Cardiac muscle cell (in vitro differentiated cells and primary cell): ENCODE measurements around the gene ARID3A. TPM values are rescaled to one million over a fixed set of nuclear protein-coding genes. Genes with fewer than 3 reads are reported as not detected.
A peak's percentile ranks its signal among the peaks of the same experiment; 100 is the strongest.

ENCODE experiments used
- DNase-seq, 2 donors: peaks; one replicate each; pipeline versions ENCODE4 v3.0.0 to v3.0.0-alpha.2; 2010 to 2017; ENCODE audit warnings: low read depth in 1 of 2, low spot score in 1 of 2
- H3K27ac ChIP-seq: fragments of 200-600 bp; sonication (generic); 2 replicates; pipeline ENCODE4 v1.5.1; 2016
- H3K27me3 ChIP-seq: fragments of 200-600 bp; sonication (generic); 2 replicates; pipeline ENCODE4 v1.6.0; 2016; ENCODE audit warnings: control low read depth
- H3K36me3 ChIP-seq: fragments of 200-600 bp; sonication (generic); 2 replicates; pipeline ENCODE4 v1.5.1; 2016; ENCODE audit warnings: control low read depth
- H3K4me1 ChIP-seq: fragments of 200-600 bp; sonication (generic); 2 replicates; pipeline ENCODE4 v1.8.1; 2017; ENCODE audit warnings: low read depth, mild to moderate bottlenecking, mixed run types
- H3K4me3 ChIP-seq: fragments of 200-600 bp; sonication (generic); 2 replicates; pipeline ENCODE4 v1.5.1; 2016; ENCODE audit warnings: mild to moderate bottlenecking
- H3K9me3 ChIP-seq: fragments of 200-600 bp; sonication (generic); 2 replicates; pipeline ENCODE4 v1.5.1; 2017; ENCODE audit warnings: low read depth, mild to moderate bottlenecking, control low read depth
- polyA plus RNA-seq: library from polyadenylated mRNA; unstranded; fragments of >200 nt; fragmentation: Nextera tagmentation; extraction: Ambion mirVana; gene quantifications from 2 replicates; pipeline ENCODE4 v1.2.1, GENCODE V29; 2016
- total RNA-seq: library from RNA; depleted of rRNA; stranded (reverse); fragments of >200 nt; gene quantifications from 2 replicates; pipeline ENCODE4 v1.2.3, GENCODE V29; 2016
- TF ChIP-seq, protein P1 (sequence below): IDR thresholded peaks from 2 replicates; pipeline ENCODE4 v1.5.1; 2012; ENCODE audit warnings: low read depth, mild to moderate bottlenecking, low read length

The ARID3A gene
- total and polyA plus RNA-seq, 2 experiments from 2014 or later = 39.1 to 62.3 TPM

GRCh38 chr19:963486-963951 lies 37.7 kb downstream of the ARID3A start:
- no peak for DNase-seq
- H3K4me3 ChIP-seq = no peak overlapping the region
- H3K9me3 ChIP-seq = no peaks in the 10 kb centered on the region
- peaks cover 13% of the 10 kb centered on the region for H3K4me1 ChIP-seq
- peak overlapping the region; percentile 14 for H3K27ac ChIP-seq
- peaks cover 24% of the 10 kb centered on the region for H3K36me3 ChIP-seq
- no peaks in the 10 kb centered on the region for H3K27me3 ChIP-seq
- TF ChIP-seq, protein P1, sequence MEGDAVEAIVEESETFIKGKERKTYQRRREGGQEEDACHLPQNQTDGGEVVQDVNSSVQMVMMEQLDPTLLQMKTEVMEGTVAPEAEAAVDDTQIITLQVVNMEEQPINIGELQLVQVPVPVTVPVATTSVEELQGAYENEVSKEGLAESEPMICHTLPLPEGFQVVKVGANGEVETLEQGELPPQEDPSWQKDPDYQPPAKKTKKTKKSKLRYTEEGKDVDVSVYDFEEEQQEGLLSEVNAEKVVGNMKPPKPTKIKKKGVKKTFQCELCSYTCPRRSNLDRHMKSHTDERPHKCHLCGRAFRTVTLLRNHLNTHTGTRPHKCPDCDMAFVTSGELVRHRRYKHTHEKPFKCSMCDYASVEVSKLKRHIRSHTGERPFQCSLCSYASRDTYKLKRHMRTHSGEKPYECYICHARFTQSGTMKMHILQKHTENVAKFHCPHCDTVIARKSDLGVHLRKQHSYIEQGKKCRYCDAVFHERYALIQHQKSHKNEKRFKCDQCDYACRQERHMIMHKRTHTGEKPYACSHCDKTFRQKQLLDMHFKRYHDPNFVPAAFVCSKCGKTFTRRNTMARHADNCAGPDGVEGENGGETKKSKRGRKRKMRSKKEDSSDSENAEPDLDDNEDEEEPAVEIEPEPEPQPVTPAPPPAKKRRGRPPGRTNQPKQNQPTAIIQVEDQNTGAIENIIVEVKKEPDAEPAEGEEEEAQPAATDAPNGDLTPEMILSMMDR = no peak

DNA sequence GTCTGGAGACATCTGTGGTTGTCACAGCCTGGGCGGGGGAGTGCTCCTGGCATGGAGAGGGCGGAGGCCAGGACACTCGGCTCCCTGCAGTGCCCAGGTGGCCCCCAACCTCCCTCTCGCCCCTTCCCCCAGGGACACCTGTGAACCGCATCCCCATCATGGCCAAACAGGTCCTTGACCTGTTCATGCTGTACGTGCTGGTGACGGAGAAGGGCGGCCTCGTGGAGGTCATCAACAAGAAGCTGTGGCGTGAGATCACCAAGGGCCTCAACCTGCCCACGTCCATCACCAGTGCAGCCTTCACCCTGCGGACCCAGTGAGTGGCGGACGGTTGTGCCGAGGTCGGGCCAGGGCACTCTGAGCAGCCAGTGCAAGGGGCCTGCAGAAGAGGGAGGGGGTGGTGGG lies 38.3 kb downstream of the ARID3A start:
- TF ChIP-seq, protein P1 = no peak
- Histone ChIP-seq H3K4me1 (peaks cover 13% of the 10 kb centered on the region), H3K4me3 (no peak overlapping the region), H3K27me3 (no peaks in the 10 kb centered on the region), H3K27ac (peak overlapping the region; percentile 14), H3K36me3 (peaks cover 30% of the 10 kb centered on the region), H3K9me3 (no peaks in the 10 kb centered on the region)
- DNase-seq = no peak

DNA sequence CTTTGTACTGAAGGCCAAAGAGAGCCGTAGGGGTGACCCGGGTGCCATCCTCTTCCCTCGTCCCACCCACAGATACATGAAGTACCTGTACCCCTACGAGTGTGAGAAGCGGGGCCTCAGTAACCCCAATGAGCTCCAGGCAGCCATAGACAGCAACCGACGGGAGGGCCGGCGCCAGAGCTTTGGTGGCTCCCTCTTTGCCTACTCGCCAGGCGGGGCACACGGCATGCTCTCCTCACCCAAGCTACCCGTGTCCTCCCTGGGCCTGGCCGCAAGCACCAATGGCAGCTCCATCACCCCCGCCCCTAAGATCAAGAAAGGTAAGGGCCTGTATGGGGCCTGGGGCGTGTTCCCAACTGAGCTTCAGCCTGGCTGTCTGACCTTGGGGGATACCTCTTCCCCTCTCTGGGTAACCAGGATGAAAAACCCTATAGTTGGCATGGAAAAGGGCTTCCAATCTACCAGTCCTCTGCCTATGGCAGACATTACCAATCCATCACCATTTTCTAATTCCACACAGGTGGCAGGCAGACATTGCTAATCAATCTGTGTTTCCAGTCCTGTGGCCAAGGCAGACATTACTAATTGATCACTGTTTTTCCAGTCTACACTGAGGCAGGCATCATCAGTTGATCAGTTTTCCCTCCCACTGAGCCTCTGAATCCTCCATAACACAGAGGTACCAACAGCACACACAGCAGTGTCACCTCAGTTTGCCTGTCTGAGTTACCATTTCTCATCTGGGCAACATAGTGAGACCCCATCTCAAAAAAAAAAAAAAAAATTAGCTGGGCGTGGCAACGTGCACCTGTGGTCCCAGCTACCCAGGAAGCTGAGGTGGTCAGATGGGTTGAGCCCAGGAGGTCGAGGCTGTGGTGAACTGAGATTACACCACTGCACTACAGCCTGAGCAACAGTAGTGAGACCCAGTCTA lies 39.2 kb downstream of the ARID3A start:
- no peak overlapping the region for H3K27ac ChIP-seq
- TF ChIP-seq, protein P1 = no peak
- H3K36me3 ChIP-seq = peaks cover 37% of the 10 kb centered on the region

DNA sequence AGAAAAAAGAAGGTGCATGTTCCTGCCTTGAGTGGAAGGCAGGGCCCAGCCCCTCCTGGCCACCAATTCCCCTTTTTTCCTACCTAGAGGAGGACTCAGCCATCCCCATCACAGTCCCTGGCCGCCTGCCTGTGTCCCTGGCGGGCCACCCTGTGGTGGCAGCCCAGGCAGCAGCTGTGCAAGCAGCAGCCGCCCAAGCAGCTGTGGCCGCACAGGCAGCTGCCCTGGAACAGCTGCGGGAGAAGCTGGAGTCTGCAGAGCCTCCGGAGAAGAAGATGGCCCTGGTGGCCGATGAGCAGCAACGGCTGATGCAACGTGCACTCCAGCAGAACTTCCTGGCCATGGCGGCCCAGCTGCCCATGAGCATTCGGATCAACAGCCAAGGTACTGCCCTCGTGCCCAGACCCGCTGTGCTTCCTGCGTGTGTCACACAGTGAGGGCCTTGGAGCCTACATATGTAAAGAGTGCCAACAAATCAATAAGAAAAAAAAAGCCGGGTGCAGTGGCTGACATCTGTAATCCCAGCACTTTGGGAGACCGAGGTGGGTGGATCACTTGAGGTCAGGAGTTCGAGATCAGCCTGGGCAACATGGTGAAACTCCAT lies 40.8 kb downstream of the ARID3A start:
- Histone ChIP-seq H3K27ac (no peak overlapping the region), H3K27me3 (no peaks in the 10 kb centered on the region), H3K4me1 (peaks cover 5% of the 10 kb centered on the region), H3K36me3 (peaks cover 46% of the 10 kb centered on the region), H3K4me3 (no peak overlapping the region), H3K9me3 (no peaks in the 10 kb centered on the region)
- DNase-seq = no peak
- TF ChIP-seq, protein P1 = no peak

More for the DNA sequence above, 39.2 kb downstream of the ARID3A start:
- no peak overlapping the region for H3K4me3 ChIP-seq
- H3K4me1 ChIP-seq = peaks cover 13% of the 10 kb centered on the region
- H3K9me3 ChIP-seq = no peaks in the 10 kb centered on the region
- no peak for DNase-seq
- no peaks in the 10 kb centered on the region for H3K27me3 ChIP-seq

GRCh38 chr19:970695-971094 lies 44.9 kb downstream of the ARID3A start:
- TF ChIP-seq, protein P1 = peak; percentile 56
- peaks cover 37% of the 10 kb centered on the region for H3K36me3 ChIP-seq
- H3K9me3 ChIP-seq = no peaks in the 10 kb centered on the region
- no peaks in the 10 kb centered on the region for H3K4me1 ChIP-seq
- no peak overlapping the region for H3K4me3 ChIP-seq
- DNase-seq = peak in 1 of 2 donors; percentile 18
- H3K27me3 ChIP-seq = no peaks in the 10 kb centered on the region
- no peak overlapping the region for H3K27ac ChIP-seq
